Kidney (tissue), 14 donors: ENCODE results near the gene ARFRP1. TPM values are rescaled to one million over a fixed set of nuclear protein-coding genes. Genes with fewer than 3 reads are reported as not detected.
"Not testable (repeated sequence)": the region's sequence is repeated elsewhere in the genome, so short reads cannot be mapped to it uniquely, and the experiment has no call there.

ENCODE experiments used
- DNase-seq, 5 donors: peaks; one replicate each; pipeline ENCODE4 v3.0.0-alpha.2; 2013 to 2020
- FAIRE-seq: peaks from 2 replicates; lab custom pipeline; 2012; peaks lifted over from hg19 to GRCh38; lab: Jason Lieb, UNC
- H3K27ac ChIP-seq, 2 donors: one replicate each; pipeline ENCODE4 v1.7.0; 2013; ENCODE audit warnings: low read depth in 2 of 2, low read length in 2 of 2, inconsistent platforms in 1 of 2
- H3K27me3 ChIP-seq: one replicate; pipeline ENCODE4 v1.7.1; 2013; ENCODE audit warnings: low read length, inconsistent platforms; ENCODE audit not compliant: control insufficient read depth, insufficient read depth
- H3K36me3 ChIP-seq, 3 donors: one replicate each; pipeline versions ENCODE4 v1.7.0 to v1.7.1; 2013; ENCODE audit warnings: low read length in 3 of 3, control low read depth in 1 of 3, inconsistent platforms in 1 of 3; ENCODE audit not compliant: insufficient read depth in 3 of 3, control insufficient read depth in 2 of 3
- H3K4me1 ChIP-seq, 3 donors: one replicate each; pipeline versions ENCODE4 v1.7.0 to v1.7.1; 2013; ENCODE audit warnings: low read length in 3 of 3, inconsistent platforms in 1 of 3, low read depth in 1 of 3; ENCODE audit not compliant: control insufficient read depth in 2 of 3, insufficient read depth in 2 of 3
- H3K4me3 ChIP-seq, 3 donors: one replicate each; pipeline versions ENCODE4 v1.7.0 to v1.8.1; 2013; ENCODE audit warnings: low read length in 3 of 3, control low read depth in 1 of 3, inconsistent platforms in 1 of 3
- H3K9ac ChIP-seq, 3 donors: one replicate each; pipeline versions ENCODE4 v1.7.0 to v1.7.1; 2013; ENCODE audit warnings: low read length in 3 of 3, control low read depth in 1 of 3, inconsistent platforms in 1 of 3
- H3K9me3 ChIP-seq, 3 donors: one replicate each; pipeline versions ENCODE4 v1.7.0 to v1.7.1; 2013; ENCODE audit warnings: low read length in 3 of 3, control low read depth in 1 of 3, inconsistent platforms in 1 of 3; ENCODE audit not compliant: control insufficient read depth in 2 of 3, insufficient read depth in 1 of 3
- CTCF ChIP-seq: IDR thresholded peaks from 3 replicates; pipeline ENCODE4 v1.5.1; 2012; ENCODE audit warnings: mild to moderate bottlenecking, moderate library complexity, borderline replicate concordance; ENCODE audit not compliant: insufficient read depth; ENCODE audit errors: extremely low read depth
- intact Hi-C: fragments of 100-400 bp; cut with DNase I; formaldehyde crosslinking; loops from one replicate; pipeline ENCODE4 v1.11.1; 2022
- polyA plus RNA-seq: library from polyadenylated mRNA; stranded (reverse); fragments of 350-450 nt; fragmentation: Illumina TruSeq; extraction: RNeasy Lipid Tissue Mini Kit (QIAGEN cat#74804); gene quantifications from one replicate; pipeline ENCODE4 v1.2.3, GENCODE V29; 2014; ENCODE audit warnings: low read depth, low replicate concordance; ENCODE audit not compliant: insufficient read depth
- total RNA-seq: library from RNA; stranded (reverse); fragmentation: NEBNext Ultra II Directional; extraction: Animal tissue kit (Norgen Biotek cat#: 25700); gene quantifications from one replicate; pipeline ENCODE4 v1.2.1, GENCODE V29; 2021
- donor health status: control.
- donor health status: control.
- donor health status: control.
- donor health status: control.
- donor health status: control.
- donor health status: DM: yes; HTN: yes; CAD: no.
- donor health status: Normal renal cell carcinoma (clear cell type).

The ARFRP1 gene
- total and polyA plus RNA-seq, 2 donors from 2014 or later: 60.6 to 71.2 TPM

- DNase-seq (peak in 1 of 5 donors; percentile 87), FAIRE-seq (no peak)
- H3K9ac ChIP-seq: no peak overlapping the region
Measured at GRCh38 chr20:63651942-63652191, 55.9 kb downstream of the ARFRP1 start.

GRCh38 chr20:63650486-63650885 lies 57.3 kb downstream of the ARFRP1 start:
- H3K36me3 ChIP-seq, H3K27me3 ChIP-seq, H3K4me3 ChIP-seq, H3K9ac ChIP-seq, H3K27ac ChIP-seq, intact Hi-C loops, H3K9me3 ChIP-seq, FAIRE-seq, DNase-seq: not testable (repeated sequence)
- H3K4me1 ChIP-seq: peaks cover 0 to 17% (median 5%) of the 10 kb centered on the region in 3 donors

More at GRCh38 chr20:63651942-63652191, 55.9 kb downstream of the ARFRP1 start:
- no peak overlapping the region for H3K27ac ChIP-seq
- TF ChIP-seq CTCF: no peak
- intact Hi-C loops: no loop called here
- H3K4me1 ChIP-seq: peaks cover 0 to 17% (median 5%) of the 10 kb centered on the region in 3 donors
- no peaks in the 10 kb centered on the region for H3K27me3 ChIP-seq
- no peaks in the 10 kb centered on the region for H3K9me3 ChIP-seq
- H3K4me3 ChIP-seq: no peak overlapping the region
- no peaks in the 10 kb centered on the region for H3K36me3 ChIP-seq

- TF ChIP-seq CTCF: no peak
- H3K9me3 ChIP-seq: no peaks in the 10 kb centered on the region
- intact Hi-C loops: no loop called here
- DNase-seq: no peak
- H3K27me3 ChIP-seq: no peaks in the 10 kb centered on the region
- no peaks in the 10 kb centered on the region for H3K36me3 ChIP-seq
- H3K4me1 ChIP-seq: peaks cover 0 to 12% (median 5%) of the 10 kb centered on the region in 3 donors
- H3K9ac ChIP-seq: no peak overlapping the region
- FAIRE-seq: no peak
- no peak overlapping the region for H3K27ac ChIP-seq
- H3K4me3 ChIP-seq: no peak overlapping the region
Measured at GRCh38 chr20:63648895-63649589, 58.7 kb downstream of the ARFRP1 start.

Other genes with a start within 250 kb of the ARFRP1 start
- gene KCNQ2, start 235.3 kb downstream of the ARFRP1 start, total RNA-seq: 2.2 TPM
- gene KCNQ2, start 235.3 kb downstream of the ARFRP1 start, polyA plus RNA-seq: not detected
- 18.1 TPM for gene EEF1A2, start 208.9 kb downstream of the ARFRP1 start, total RNA-seq
- 1.5 TPM for gene EEF1A2, start 208.9 kb downstream of the ARFRP1 start, polyA plus RNA-seq
- 578 TPM for gene PPDPF, start 187.2 kb downstream of the ARFRP1 start, total RNA-seq
- 961 TPM for gene PPDPF, start 187.2 kb downstream of the ARFRP1 start, polyA plus RNA-seq
- gene PTK6, start 170.6 kb downstream of the ARFRP1 start, total RNA-seq: 1.1 TPM
- gene PTK6, start 170.6 kb downstream of the ARFRP1 start, polyA plus RNA-seq: 0.26 TPM
- 0.38 TPM for gene SRMS, start 160.2 kb downstream of the ARFRP1 start, total RNA-seq
- gene SRMS, start 160.2 kb downstream of the ARFRP1 start, polyA plus RNA-seq: not detected
- gene FNDC11, start 153.8 kb downstream of the ARFRP1 start, total RNA-seq: 1.6 TPM
- gene FNDC11, start 153.8 kb downstream of the ARFRP1 start, polyA plus RNA-seq: 0.47 TPM
- gene HELZ2, start 133.7 kb downstream of the ARFRP1 start, total RNA-seq: 40.7 TPM
- gene HELZ2, start 133.7 kb downstream of the ARFRP1 start, polyA plus RNA-seq: 3.2 TPM
- gene GMEB2, start 80.9 kb downstream of the ARFRP1 start, total RNA-seq: 13.4 TPM
- gene GMEB2, start 80.9 kb downstream of the ARFRP1 start, polyA plus RNA-seq: 6.1 TPM
- 84.9 TPM for gene STMN3, start 54.6 kb downstream of the ARFRP1 start, total RNA-seq
- 20.6 TPM for gene STMN3, start 54.6 kb downstream of the ARFRP1 start, polyA plus RNA-seq
- gene RTEL1, start 49.7 kb downstream of the ARFRP1 start, total RNA-seq: 37.7 TPM
- gene RTEL1, start 49.7 kb downstream of the ARFRP1 start, polyA plus RNA-seq: 5.3 TPM
- gene TNFRSF6B, start 11.3 kb downstream of the ARFRP1 start, total RNA-seq: 64.5 TPM
- gene TNFRSF6B, start 11.3 kb downstream of the ARFRP1 start, polyA plus RNA-seq: 2.4 TPM
- gene ZGPAT, start 63 bp upstream of the ARFRP1 start, total RNA-seq: 30.5 TPM
- gene ZGPAT, start 63 bp upstream of the ARFRP1 start, polyA plus RNA-seq: 39.6 TPM
- gene LIME1, start 28.7 kb upstream of the ARFRP1 start, total RNA-seq: 12.1 TPM
- gene LIME1, start 28.7 kb upstream of the ARFRP1 start, polyA plus RNA-seq: 114 TPM
- 154 TPM for gene SLC2A4RG, start 31.8 kb upstream of the ARFRP1 start, total RNA-seq
- gene SLC2A4RG, start 31.8 kb upstream of the ARFRP1 start, polyA plus RNA-seq: 171 TPM
- gene ZBTB46, start 123.3 kb upstream of the ARFRP1 start, total RNA-seq: 24.0 TPM
- gene ZBTB46, start 123.3 kb upstream of the ARFRP1 start, polyA plus RNA-seq: 4.5 TPM
- not detected for gene ABHD16B, start 153.5 kb upstream of the ARFRP1 start, total RNA-seq
- not detected for gene ABHD16B, start 153.5 kb upstream of the ARFRP1 start, polyA plus RNA-seq
- gene TPD52L2, start 157.3 kb upstream of the ARFRP1 start, total RNA-seq: 78.0 TPM
- 73.1 TPM for gene TPD52L2, start 157.3 kb upstream of the ARFRP1 start, polyA plus RNA-seq
- gene DNAJC5, start 187.2 kb upstream of the ARFRP1 start, total RNA-seq: 52.3 TPM
- gene DNAJC5, start 187.2 kb upstream of the ARFRP1 start, polyA plus RNA-seq: 24.4 TPM
- 39.8 TPM for gene UCKL1, start 248.4 kb upstream of the ARFRP1 start, total RNA-seq
- gene UCKL1, start 248.4 kb upstream of the ARFRP1 start, polyA plus RNA-seq: 39.3 TPM